Skin epidermis (tissue), 12 donors: ENCODE data around the gene ARHGEF10L.
"Not testable (repeated sequence)": the region's sequence is repeated elsewhere in the genome, so short reads cannot be mapped to it uniquely, and the experiment has no call there.

ENCODE experiments used
- H3K27ac ChIP-seq, 21 experiments: fragments of 200-600 bp; sonication (generic) in 11 of 21; one replicate each; pipeline ENCODE4 v1.5.0; 2020; ENCODE audit warnings: mild to moderate bottlenecking in 3 of 21, inconsistent platforms in 2 of 21, moderate library complexity in 2 of 21
- H3K4me3 ChIP-seq, 7 experiments: fragments of 200-600 bp; sonication (generic) in 2 of 7; one replicate each; pipeline ENCODE4 v1.5.0; 2020; ENCODE audit warnings: inconsistent platforms in 2 of 7, mild to moderate bottlenecking in 2 of 7, moderate library complexity in 1 of 7

The ARHGEF10L gene

GRCh38 chr1:17739050-17739449 lies 199.6 kb downstream of the ARHGEF10L start:
- H3K4me3 ChIP-seq, result no peak overlapping the region
- no peak overlapping the region for H3K27ac ChIP-seq

DNA sequence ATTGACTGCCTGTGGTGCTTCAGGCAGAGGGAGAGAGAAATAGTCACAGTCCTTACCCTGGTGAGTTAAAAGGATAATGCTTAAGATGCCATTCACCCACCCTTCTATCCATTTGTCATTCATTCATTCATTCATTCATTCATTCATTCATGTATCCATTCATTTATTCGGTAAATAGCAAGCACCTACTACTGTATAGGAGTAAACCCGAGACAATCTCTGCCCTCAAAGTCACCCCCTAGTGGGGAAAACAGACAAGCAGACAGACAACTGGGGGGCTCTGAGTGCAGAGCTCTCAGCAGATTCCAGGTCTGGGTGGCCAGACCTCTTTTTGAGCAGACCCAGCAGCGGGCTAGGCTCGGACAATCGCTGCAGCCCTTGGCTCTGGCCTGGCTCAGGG lies 201.6 kb downstream of the ARHGEF10L start:
- Histone ChIP-seq H3K27ac (no peak overlapping the region), H3K4me3 (no peak overlapping the region)

DNA sequence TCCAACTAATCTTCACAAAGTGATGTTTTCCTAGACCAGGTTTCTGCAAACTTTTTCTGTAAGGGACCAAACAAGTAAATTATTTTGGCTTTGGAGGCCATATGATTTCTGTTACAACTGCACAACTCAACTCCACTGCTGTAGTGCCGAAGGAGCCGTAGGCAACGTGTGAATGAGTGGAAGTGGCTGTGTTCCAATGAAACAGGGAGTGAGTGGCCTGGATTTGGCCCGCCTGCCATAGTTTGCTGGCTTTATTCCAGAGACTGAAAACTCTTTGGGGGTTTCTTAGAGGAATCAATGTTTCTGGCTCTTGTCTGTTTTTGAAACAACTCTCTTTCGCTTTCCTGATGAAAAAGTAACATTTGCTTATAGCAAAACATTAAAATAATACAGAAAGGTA lies 203.1 kb downstream of the ARHGEF10L start:
- no peak overlapping the region for H3K27ac ChIP-seq
- no peak overlapping the region for H3K4me3 ChIP-seq

- no peak overlapping the region for H3K4me3 ChIP-seq
- H3K27ac ChIP-seq, result no peak overlapping the region
Observed at GRCh38 chr1:17743008-17743647, 203.6 kb downstream of the ARHGEF10L start.

- no peak overlapping the region for H3K4me3 ChIP-seq
- no peak overlapping the region for H3K27ac ChIP-seq
Observed at GRCh38 chr1:17743925-17744324, 204.4 kb downstream of the ARHGEF10L start.

- H3K27ac ChIP-seq, result no peak overlapping the region
- no peak overlapping the region for H3K4me3 ChIP-seq
Observed at GRCh38 chr1:17744666-17745478, 205.4 kb downstream of the ARHGEF10L start.

DNA sequence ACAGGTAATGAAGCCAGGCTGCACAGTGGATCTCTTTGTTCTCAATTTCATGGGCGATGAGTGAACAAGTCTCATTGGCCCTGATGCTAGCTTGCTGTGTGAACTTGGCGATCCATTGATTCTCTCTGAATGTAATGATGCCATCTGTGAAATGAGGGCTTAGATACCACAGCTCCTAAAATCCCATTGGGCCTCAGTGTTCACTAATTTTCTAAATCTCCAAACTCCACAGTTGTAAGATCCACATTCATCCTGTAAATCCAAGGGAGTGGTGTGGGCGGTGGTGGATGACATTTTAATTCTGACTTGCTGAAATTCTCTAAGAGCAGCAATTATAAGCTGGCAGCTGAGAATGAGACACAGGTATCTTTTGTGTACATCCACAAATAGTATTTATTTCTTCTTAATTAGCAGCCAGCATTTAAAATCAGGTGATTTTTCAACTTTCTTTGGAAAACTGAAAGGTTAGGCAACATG lies 206.0 kb downstream of the ARHGEF10L start:
- H3K27ac ChIP-seq, result no peak overlapping the region
- no peak overlapping the region for H3K4me3 ChIP-seq

DNA sequence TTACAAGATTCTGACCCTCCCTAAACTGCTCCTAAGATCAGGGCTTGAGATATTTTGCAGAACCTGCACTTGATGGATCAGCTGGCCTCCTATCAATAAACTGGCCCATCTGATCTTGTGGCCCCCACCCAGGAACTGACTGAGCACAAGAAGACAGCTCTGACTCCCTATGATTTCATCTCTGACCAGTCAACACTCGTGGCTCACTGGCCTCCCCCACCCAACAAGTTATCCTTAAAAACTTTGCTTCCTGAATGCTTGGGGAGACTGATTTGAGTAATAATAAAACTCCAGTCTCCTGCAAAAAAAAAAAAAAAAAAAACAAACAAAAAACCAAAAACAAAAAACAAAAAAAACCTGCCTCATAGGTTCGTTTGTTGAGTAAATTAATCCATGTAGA lies 206.8 kb downstream of the ARHGEF10L start:
- not testable (repeated sequence) for H3K27ac ChIP-seq, H3K4me3 ChIP-seq

DNA sequence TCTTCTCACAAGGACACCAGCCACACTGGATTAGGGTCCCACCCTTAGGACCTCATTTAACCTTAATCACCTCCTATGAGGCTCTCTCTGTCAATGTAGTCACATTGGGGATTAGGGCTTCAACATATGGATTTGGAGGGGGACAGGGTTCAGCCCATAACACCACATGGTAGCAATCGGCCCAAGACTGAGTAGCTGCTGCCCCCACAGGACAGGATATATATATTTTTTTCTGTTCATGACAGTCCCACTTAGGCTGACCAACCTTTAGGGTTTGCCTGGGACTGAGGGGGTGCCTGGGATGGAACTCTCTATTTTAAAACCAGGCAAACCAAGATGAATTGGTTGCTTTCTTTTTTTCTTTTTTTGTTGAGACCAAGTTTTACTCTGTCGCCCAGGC lies 207.4 kb downstream of the ARHGEF10L start:
- H3K27ac ChIP-seq, result no peak overlapping the region

More for the DNA sequence above, 207.4 kb downstream of the ARHGEF10L start:
- no peak overlapping the region for H3K4me3 ChIP-seq
